ENCODE results near the gene SS18. TPM values are rescaled to one million over a fixed set of nuclear protein-coding genes. Genes with fewer than 3 reads are reported as not detected.
"Not testable (repeated sequence)": the region's sequence is repeated elsewhere in the genome, so short reads cannot be mapped to it uniquely, and the experiment has no call there.

SS18 gene
- 10 to 100 TPM; 47.6 to 48.4 TPM for total RNA-seq
- long read RNA-seq, transcript SS18-203 (11 exons, 3,414 nt): minor isoform, 7 of 68 reads
- long read RNA-seq, transcript SS18-201 (10 exons, 1,836 nt): major isoform, 46 of 68 reads
- long read RNA-seq, partial matches to known transcripts: 4 of 68 reads
- long read RNA-seq, other reads (novel, unspliced or antisense): 10 of 68 reads

- intact Hi-C loops (cut with DNase I, micrococcal nuclease): no loop called here
- DNase-seq (peak; percentile 95), ATAC-seq (peak; percentile 92)
Observed at GRCh38 chr18:26090130-26091046, at the start of gene SS18. Gene SS18, minus strand, starts transcription at chr18:26090613. Its CDS starts 44 bp downstream, at chr18:26090569.

- intact Hi-C loops (cut with DNase I, micrococcal nuclease): no loop called here
- no peak for DNase-seq
- no peak for ATAC-seq
Observed at GRCh38 chr18:26135548-26135947, 45.1 kb upstream of the SS18 start.

GRCh38 chr18:26134107-26134506 is 43.7 kb upstream of the SS18 start:
- ATAC-seq (no peak), DNase-seq (no peak)
- intact Hi-C loops (cut with DNase I, micrococcal nuclease): no loop called here

GRCh38 chr18:26133652-26134051 is 43.2 kb upstream of the SS18 start, which contains the start of gene PSMA8:
Gene PSMA8, plus strand, starts transcription at chr18:26133869. Its CDS starts 97 bp downstream, at chr18:26133966.
- no peak for ATAC-seq
- intact Hi-C loops (cut with DNase I, micrococcal nuclease): no loop called here
- peak in 1 of 2 donors; percentile 17 for DNase-seq

- DNase-seq; ATAC-seq; intact Hi-C loops (cut with DNase I, micrococcal nuclease): not testable (repeated sequence)
Observed at GRCh38 chr18:26128192-26128591, 37.8 kb upstream of the SS18 start.

- no peak for DNase-seq
- intact Hi-C loops (cut with DNase I, micrococcal nuclease): no loop called here
- no peak for ATAC-seq
Observed at GRCh38 chr18:26127786-26128185, 37.4 kb upstream of the SS18 start.

- intact Hi-C loops (cut with DNase I, micrococcal nuclease); DNase-seq; ATAC-seq: not testable (repeated sequence)
Observed at GRCh38 chr18:26121994-26122393, 31.6 kb upstream of the SS18 start.

GRCh38 chr18:26121476-26121875 is 31.1 kb upstream of the SS18 start:
- intact Hi-C loops (cut with DNase I, micrococcal nuclease): no loop called here
- DNase-seq (no peak), ATAC-seq (no peak)

- no peak for ATAC-seq
- no peak for DNase-seq
- intact Hi-C loops (cut with DNase I, micrococcal nuclease): no loop called here
Observed at GRCh38 chr18:26119246-26119645, 28.8 kb upstream of the SS18 start.

- no peak for ATAC-seq
- no peak for DNase-seq
- intact Hi-C loops (cut with DNase I, micrococcal nuclease): no loop called here
Observed at GRCh38 chr18:26104035-26104434, 13.6 kb upstream of the SS18 start.

GRCh38 chr18:26103579-26103978 is 13.2 kb upstream of the SS18 start:
- DNase-seq: peak in 1 of 2 donors; percentile 18
- intact Hi-C loops (cut with DNase I, micrococcal nuclease): no loop called here
- ATAC-seq: peak; percentile 46

- intact Hi-C loops (cut with DNase I, micrococcal nuclease): no loop called here
- ATAC-seq (no peak), DNase-seq (no peak)
Observed at GRCh38 chr18:26097563-26097962, 7.2 kb upstream of the SS18 start.

GRCh38 chr18:26096852-26097251 is 6.4 kb upstream of the SS18 start:
- DNase-seq: no peak
- intact Hi-C loops (cut with DNase I, micrococcal nuclease): no loop called here
- no peak for ATAC-seq

GRCh38 chr18:26091047-26091630 is 726 bp upstream of the SS18 start:
- peak; percentile 61 for ATAC-seq
- intact Hi-C loops (cut with DNase I, micrococcal nuclease): no loop called here

GRCh38 chr18:26089293-26090129 is 902 bp downstream of the SS18 start:
- ATAC-seq: peak; percentile 0
- peak in 1 of 2 donors; percentile 7 for DNase-seq
- intact Hi-C loops (cut with DNase I, micrococcal nuclease): loop anchor here in 1 of 2 donors (10.0 kb wide), 1 partner anchor 55 kb away; no protein-coding TSS in a partner anchor

More at GRCh38 chr18:26091047-26091630, 726 bp upstream of the SS18 start:
- DNase-seq: peak in 1 of 2 donors; percentile 73

- ATAC-seq: no peak
- intact Hi-C loops (cut with DNase I, micrococcal nuclease): loop anchor here in 1 of 2 donors (10.0 kb wide), 1 partner anchor 54 kb away; no protein-coding TSS in a partner anchor
- DNase-seq: no peak
Observed at GRCh38 chr18:26088487-26088886, 1.9 kb downstream of the SS18 start.

- DNase-seq (no peak), ATAC-seq (no peak)
- intact Hi-C loops (cut with DNase I, micrococcal nuclease): loop anchor here in 1 of 2 donors (10.0 kb wide), 1 partner anchor 52 kb away; no protein-coding TSS in a partner anchor
Observed at GRCh38 chr18:26086959-26087358, 3.5 kb downstream of the SS18 start.

GRCh38 chr18:26085056-26085455 is 5.4 kb downstream of the SS18 start:
- ATAC-seq: no peak
- intact Hi-C loops (cut with DNase I, micrococcal nuclease): loop anchor here in 1 of 2 donors (10.0 kb wide), 1 partner anchor 50 kb away; no protein-coding TSS in a partner anchor
- no peak for DNase-seq
